Sciatic nerve (tissue), 2 donors: ENCODE results near the gene SIL1. TPM values are rescaled to one million over a fixed set of nuclear protein-coding genes. Genes with fewer than 3 reads are reported as not detected.

Experiments used
- ATAC-seq: fragments of 200-7000 bp; cut with Tn5 transposase; one replicate; pipeline ENCODE4 v1.9.1; 2020; ENCODE audit warnings: mild to moderate bottlenecking, moderate library complexity
- DNase-seq: peaks from one replicate; pipeline ENCODE4 v3.0.0-alpha.2; 2020; ENCODE audit warnings: low spot score
- intact Hi-C: fragments of 100-400 bp; cut with DNase I; formaldehyde crosslinking; loops from one replicate; pipeline ENCODE4 v1.14.2; 2022
- total RNA-seq: library from RNA; stranded (reverse); fragmentation: NEBNext Ultra II Directional; extraction: Animal tissue kit (Norgen Biotek cat#: 25700); gene quantifications from one replicate; pipeline ENCODE4 v1.2.1, GENCODE V29; 2021
- donor health status: DM: no; HTN: no; CAD: no.
- donor health status: DM: no; HTN: no; CAD: no.

Gene SIL1
- total RNA-seq, 1 donor from 2014 or later: 54.7 TPM

GRCh38 chr5:139149477-139150199, 48.5 kb downstream of the SIL1 start:
- DNase-seq (no peak), ATAC-seq (no peak)
- intact Hi-C loops: no loop called here

- intact Hi-C loops: no loop called here
- DNase-seq (no peak), ATAC-seq (no peak)
Observed at GRCh38 chr5:139148986-139149385, 49.2 kb downstream of the SIL1 start.

GRCh38 chr5:139148306-139148705, 49.9 kb downstream of the SIL1 start:
- ATAC-seq: peak; percentile 16
- no peak for DNase-seq
- intact Hi-C loops: no loop called here

GRCh38 chr5:139147483-139148087, 50.6 kb downstream of the SIL1 start:
- intact Hi-C loops: no loop called here
- no peak for DNase-seq
- peak; percentile 82 for ATAC-seq

- DNase-seq: no peak
- ATAC-seq: no peak
- intact Hi-C loops: no loop called here
Observed at GRCh38 chr5:139146809-139147482, 51.2 kb downstream of the SIL1 start.

- ATAC-seq (peak; percentile 95), DNase-seq (peak; percentile 78)
- intact Hi-C loops: no loop called here
Observed at GRCh38 chr5:139141446-139142204, 56.5 kb downstream of the SIL1 start.

- intact Hi-C loops: no loop called here
- no peak for DNase-seq
- ATAC-seq: peak; percentile 81
Observed at GRCh38 chr5:139140591-139141071, 57.5 kb downstream of the SIL1 start.

GRCh38 chr5:139138809-139139208, 59.4 kb downstream of the SIL1 start:
- intact Hi-C loops: no loop called here
- ATAC-seq (no peak), DNase-seq (no peak)

- no peak for DNase-seq
- ATAC-seq: no peak
- intact Hi-C loops: no loop called here
Observed at GRCh38 chr5:139138109-139138508, 60.1 kb downstream of the SIL1 start.

GRCh38 chr5:139137697-139138096, 60.5 kb downstream of the SIL1 start:
- no peak for ATAC-seq
- intact Hi-C loops: no loop called here

GRCh38 chr5:139134906-139135305, 63.3 kb downstream of the SIL1 start:
- intact Hi-C loops: no loop called here
- ATAC-seq: no peak
- no peak for DNase-seq

More at GRCh38 chr5:139137697-139138096, 60.5 kb downstream of the SIL1 start:
- DNase-seq: no peak

GRCh38 chr5:139133282-139133681, 64.9 kb downstream of the SIL1 start:
- intact Hi-C loops: no loop called here
- DNase-seq (no peak), ATAC-seq (no peak)

- ATAC-seq (no peak), DNase-seq (no peak)
- intact Hi-C loops: no loop called here
Observed at GRCh38 chr5:139132515-139132914, 65.7 kb downstream of the SIL1 start.

- intact Hi-C loops: no loop called here
- peak; percentile 59 for ATAC-seq
Observed at GRCh38 chr5:139131921-139132432, 66.2 kb downstream of the SIL1 start.

GRCh38 chr5:139131465-139131864, 66.7 kb downstream of the SIL1 start:
- peak; percentile 55 for DNase-seq
- peak; percentile 74 for ATAC-seq
- intact Hi-C loops: no loop called here

More at GRCh38 chr5:139131921-139132432, 66.2 kb downstream of the SIL1 start:
- no peak for DNase-seq

- intact Hi-C loops: no loop called here
- ATAC-seq: no peak
- DNase-seq: no peak
Observed at GRCh38 chr5:139131062-139131461, 67.1 kb downstream of the SIL1 start.

GRCh38 chr5:139130214-139130613, 68.0 kb downstream of the SIL1 start:
- ATAC-seq (no peak), DNase-seq (no peak)
- intact Hi-C loops: no loop called here

- DNase-seq (peak; percentile 10), ATAC-seq (no peak)
- intact Hi-C loops: no loop called here
Observed at GRCh38 chr5:139126711-139127111, 71.5 kb downstream of the SIL1 start.

- no peak for DNase-seq
- ATAC-seq: no peak
- intact Hi-C loops: no loop called here
Observed at GRCh38 chr5:139125991-139126390, 72.2 kb downstream of the SIL1 start.
